PFSK-1 (cell line): Measurements from ENCODE around the gene MAML1.

Source experiments
- POLR2AphosphoS5 ChIP-seq: IDR thresholded peaks from 2 replicates; pipeline ENCODE4 v1.6.1; 2012; ENCODE audit warnings: low read depth, mild to moderate bottlenecking, control low read depth, low read length, moderate library complexity
- REST ChIP-seq, 2 experiments: IDR thresholded peaks; 2 replicates each; pipeline versions ENCODE4 v1.6.1 to v1.8.0; 2011 to 2012; ENCODE audit warnings: low read depth in 2 of 2, low read length in 2 of 2, control low read depth in 1 of 2, inconsistent platforms in 1 of 2, mild to moderate bottlenecking in 1 of 2, moderate library complexity in 1 of 2; ENCODE audit not compliant: insufficient read depth in 1 of 2

- TF ChIP-seq POLR2AphosphoS5 (no peak), REST (IDR thresholded peaks at IDR 0.05; ENCODE audit: insufficient read depth in 1 of 2, low read depth in 2 of 2, low read length in 2 of 2) (no peak)
Observed at GRCh38 chr5:179795049-179795862, 62.6 kb downstream of the MAML1 start.
